ENCODE measurements around the gene TMEM63A.
"Not testable (repeated sequence)": the region's sequence is repeated elsewhere in the genome, so short reads cannot be mapped to it uniquely, and the experiment has no call there.

Gene TMEM63A

DNA sequence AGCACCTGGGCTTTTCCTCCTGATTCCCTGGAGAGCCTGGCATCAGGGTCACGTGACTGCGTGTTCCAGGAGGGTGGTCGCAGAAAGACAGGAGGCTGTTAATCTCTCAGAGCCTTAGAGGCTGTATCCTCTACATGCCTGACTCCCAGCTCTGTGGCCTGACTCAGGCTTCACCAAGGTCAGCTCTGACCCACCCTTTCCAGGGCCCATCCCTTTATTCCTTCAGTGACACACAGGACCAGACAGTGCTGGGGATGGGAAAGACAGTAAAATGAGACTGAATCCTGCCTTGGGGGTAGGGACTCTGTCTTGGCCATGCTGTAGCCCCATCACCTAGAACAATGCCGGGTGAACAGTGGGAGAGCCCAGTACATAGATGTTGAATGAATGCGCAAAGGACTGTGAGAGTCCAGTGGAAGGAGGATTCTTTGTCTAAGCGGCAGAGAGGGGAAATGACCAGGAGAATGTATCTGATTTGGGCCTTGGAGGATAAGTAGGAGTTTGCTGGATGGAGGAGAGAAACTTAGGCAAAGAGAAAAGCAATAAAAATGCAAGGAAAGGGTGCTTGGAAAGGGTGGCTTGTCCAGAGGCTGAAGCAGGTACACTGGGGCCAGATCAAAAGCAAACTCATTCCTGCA is 39.3 kb downstream of the TMEM63A start:
- no peak for DNase-seq

DNA sequence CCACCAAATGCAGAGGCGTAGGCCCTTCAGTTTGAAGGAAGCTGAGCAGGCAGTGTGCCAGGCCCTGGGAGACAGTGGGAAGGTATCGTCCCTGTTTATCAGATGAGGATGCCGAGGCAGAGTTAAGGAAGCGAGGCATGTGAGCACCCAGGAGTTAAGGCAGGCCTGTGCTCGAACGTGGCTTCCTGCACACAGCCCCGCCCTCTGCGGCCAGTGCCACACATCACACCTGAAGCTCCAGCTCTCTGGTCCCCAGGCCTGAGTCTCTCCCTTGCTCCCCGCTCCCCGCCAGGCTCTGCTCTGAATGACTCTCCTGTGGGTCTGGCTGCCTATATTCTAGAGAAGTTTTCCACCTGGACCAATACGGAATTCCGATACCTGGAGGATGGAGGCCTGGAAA is 40.1 kb downstream of the TMEM63A start:
- no peak for DNase-seq

DNA sequence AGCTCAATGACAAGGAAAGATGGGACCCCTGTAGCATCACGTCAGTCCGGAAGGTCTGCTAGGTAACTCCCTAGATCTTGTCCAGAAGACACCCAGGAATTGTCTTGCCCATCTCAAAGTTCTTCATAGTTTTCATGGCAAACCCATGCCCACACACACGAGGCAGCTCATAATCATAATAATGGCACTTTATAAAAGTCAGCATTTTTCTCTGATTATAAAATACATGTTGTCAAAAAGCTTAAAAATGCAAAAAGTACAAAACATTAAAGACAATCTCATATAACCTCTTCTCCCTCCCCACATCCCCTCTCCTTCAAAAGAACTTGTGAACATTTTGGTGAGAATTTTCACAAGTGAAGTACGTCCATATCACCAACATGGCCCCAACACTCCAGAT is 41.5 kb downstream of the TMEM63A start:
- no peak for DNase-seq

DNA sequence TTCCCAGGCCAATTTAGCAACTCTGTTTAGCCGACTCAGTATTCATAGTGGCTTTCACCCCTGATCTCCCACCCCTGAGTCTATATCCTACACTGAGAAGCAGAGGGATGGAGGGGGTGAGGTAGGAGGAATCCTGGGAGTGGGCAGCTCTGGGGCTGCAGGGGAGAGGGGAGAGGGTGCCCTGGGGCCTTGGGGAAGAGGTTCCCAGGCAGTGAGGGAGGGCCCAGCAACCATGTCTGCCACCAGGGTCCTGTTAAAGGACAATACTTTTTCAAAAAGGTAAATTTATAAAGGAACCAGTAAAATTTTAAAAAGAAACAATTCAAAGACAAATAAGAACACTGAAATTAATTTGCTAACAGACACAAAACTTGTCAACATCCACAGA is 42.0 kb downstream of the TMEM63A start:
- no peak for DNase-seq

DNA sequence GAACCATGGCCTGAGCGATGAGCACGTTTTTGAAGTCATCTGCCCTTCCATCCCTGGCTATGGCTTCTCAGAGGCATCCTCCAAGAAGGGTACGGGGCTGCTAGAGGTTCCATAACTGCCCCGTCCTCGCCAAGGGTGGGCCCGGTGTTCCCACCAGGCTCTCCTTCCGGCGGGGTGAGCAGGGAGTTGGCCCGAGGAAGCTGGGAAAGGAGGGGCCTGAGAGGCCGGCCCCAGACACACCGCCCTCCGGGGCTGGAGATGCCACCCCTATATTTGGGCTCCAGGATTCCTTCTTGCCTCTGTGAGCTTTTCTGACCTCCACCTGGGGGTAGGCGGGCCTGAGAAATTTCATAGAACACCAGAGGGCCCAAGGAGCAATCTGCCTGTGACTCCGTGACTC is 43.4 kb downstream of the TMEM63A start:
- DNase-seq = no peak

DNA sequence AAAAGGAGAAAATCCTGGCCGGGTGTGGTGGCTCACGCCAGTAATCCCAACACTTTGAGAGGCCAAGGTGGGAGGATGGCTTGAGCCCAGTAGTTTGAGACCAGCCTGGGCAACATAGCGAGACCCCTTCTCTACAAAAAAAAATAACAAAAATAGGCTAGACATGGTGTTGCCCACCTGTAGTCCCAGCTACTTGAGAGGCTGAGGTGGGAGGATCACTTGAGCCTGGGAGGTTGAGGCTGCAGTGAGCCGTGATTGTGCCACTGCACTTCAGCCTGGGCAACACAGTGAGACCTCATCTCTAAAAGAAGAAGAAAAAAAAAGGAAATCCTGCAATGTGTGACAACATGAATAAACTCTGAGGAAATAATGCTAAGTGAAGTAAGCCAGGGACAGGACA is 45.9 kb downstream of the TMEM63A start:
- not testable (repeated sequence) for DNase-seq

DNA sequence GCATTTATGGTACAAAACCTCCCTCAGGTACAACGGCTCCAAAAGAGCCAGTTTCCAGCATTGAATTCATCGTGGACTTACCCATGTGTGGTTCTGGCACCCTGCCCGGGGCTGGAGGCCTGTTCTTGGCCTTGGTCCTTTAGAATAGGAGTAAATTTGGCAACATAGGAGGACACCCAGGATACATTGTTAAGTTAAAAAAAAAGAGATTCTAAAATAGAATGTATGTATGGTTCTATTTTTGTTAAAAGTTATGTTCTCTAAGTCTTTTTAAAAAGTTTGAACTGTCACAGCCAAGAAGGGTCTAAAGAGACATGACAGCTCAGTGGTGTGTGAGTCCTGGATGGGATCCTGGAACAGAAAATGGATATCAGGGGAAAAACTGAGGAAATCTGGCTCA is 46.3 kb downstream of the TMEM63A start:
- DNase-seq = no peak

DNA sequence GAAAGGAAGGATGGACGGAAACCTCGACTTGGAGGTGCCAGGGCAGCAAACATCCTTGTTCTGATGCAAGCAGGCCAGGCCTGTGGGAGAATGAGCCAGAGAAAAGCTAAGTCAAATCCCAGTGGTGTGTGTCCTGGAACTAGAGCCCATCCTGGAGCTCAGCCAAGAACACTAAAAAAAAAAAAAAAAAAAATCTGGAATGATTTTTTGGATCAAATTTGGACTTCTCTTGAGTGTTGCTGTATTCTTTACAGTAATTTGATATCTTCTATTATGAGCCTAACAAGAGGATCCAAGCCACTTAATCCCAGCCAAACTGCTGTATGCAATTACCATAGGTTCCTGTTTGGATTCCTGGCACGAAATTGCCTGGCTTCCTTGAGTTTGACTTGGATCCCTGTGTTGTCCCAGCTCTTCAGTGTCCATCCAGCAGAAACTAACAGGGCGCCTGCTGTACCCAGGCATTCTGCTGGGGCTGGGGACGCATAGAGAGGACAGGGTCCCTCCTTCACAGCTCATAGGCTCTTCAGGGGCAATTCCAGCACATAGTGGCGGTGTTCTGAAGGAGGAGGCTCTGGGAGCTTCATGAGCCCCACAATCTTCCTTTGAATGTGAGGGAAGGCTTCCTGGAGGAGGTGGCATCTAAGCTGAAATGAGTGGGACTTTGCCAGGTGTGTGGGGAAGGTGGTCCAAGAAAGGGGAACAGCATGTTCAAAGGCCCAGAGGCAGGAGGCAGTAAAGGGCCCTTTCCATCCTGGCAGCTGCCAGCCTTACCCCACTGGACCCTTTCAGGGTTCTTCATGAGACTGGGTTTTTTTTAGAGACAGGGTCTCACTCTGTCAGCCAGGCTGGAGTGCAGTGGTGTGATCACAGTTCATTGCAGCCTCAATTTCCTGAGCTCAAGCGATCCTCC is 47.5 kb downstream of the TMEM63A start:
- no peak for DNase-seq

DNA sequence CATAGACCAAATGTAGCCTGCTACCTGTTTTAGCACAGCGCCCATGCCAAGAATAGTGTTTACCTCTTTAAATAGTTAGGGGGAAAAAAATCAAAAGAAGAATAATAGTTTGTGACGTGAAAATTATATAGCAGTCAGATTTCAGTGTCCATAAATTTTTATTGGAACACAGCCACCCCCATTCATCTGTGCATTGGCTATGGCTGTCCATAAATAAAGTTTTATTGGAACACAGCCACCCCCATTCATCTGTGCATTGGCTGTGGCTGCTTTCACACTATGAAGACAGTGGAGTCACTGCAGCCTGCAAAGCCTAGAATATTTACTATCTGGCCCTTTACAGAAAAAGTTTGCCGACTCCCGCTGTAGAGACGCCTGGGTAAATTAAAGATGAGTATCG is 51.3 kb downstream of the TMEM63A start:
- DNase-seq = no peak

DNA sequence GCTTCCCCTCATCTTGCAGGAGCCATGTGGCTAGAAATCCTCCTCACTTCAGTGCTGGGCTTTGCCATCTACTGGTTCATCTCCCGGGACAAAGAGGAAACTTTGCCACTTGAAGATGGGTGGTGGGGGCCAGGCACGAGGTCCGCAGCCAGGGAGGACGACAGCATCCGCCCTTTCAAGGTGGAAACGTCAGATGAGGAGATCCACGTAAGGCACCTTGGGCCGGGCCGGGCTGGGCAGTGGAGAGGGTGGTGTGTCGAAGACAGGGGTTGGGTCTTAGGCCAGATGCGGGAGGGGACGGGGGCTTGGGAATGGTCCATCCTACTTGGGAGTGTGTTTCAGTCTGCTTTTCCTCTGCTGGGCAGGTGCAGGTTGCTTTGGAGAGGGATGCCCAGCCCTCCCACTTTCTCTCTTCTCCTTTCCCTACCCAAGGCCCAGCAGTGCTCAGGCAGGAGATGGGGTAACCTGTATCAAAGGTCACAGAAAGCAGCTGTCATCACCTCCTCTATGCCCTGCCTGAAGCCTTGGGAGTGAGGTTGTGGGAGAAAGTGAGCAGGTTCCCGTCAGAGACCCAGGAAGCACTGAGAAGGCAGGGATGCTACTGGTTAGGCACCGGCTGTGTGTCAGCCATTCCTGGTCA is 53.4 kb downstream of the TMEM63A start:
- no peak for DNase-seq

DNA sequence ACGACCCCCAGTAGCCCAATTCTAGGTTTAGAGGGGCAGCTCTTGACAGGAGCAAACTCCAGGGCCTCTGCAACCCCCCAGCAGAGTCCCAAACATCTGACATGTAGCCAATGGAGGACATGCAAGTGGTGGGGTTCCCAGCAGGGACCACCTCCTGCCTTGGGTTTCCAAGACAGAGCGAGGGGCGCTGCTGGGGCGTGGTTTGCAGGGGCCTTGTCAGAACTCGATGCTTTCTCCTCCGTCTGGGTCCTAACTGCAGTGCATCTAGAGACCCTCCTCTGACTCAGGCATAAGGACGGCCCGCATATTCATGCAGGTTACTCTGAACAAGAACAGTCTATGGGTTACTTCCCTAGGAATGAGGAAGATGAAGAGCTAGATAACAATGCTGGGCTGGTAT is 55.1 kb downstream of the TMEM63A start:
- no peak for DNase-seq

DNA sequence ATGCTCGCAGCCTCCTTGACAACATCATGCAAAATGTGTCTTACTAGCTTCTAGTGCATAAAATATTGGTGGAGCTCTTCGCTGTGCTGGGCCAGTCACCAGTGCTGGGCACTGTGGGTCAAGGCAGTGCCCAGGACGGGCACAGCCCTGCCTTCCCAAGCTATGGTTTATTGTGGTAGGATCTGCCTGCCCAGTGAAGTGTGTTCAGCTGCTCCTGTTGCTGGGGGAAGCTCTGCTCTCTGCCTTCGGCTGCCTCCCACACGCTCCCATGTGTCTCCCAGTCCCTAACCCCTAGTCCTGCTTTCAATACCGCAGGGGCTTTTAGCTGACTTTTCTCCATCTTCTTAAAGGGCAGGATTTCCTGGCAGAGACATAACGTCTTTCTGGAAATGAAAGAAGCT is 56.6 kb downstream of the TMEM63A start:
- DNase-seq = no peak

DNA sequence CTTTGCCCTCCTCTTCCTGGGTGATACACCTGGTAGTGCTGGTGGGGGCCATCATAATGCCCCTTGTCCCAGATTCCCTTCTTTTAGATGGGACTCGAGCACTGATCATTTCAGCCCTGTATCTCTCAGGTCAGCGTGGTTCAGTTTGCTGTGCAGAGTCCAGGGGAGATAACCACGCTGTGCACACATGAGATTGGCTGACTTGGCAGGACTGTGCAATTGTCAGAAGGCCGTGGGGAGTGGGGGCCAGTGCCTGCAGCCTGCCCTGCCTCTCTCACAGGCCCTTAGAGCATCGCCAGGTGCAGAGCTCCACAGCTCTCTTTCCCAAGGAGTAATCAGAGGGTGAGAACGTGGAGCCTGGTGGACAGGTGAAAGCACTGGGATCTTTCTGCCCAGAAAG is 57.1 kb downstream of the TMEM63A start:
- no peak for DNase-seq

DNA sequence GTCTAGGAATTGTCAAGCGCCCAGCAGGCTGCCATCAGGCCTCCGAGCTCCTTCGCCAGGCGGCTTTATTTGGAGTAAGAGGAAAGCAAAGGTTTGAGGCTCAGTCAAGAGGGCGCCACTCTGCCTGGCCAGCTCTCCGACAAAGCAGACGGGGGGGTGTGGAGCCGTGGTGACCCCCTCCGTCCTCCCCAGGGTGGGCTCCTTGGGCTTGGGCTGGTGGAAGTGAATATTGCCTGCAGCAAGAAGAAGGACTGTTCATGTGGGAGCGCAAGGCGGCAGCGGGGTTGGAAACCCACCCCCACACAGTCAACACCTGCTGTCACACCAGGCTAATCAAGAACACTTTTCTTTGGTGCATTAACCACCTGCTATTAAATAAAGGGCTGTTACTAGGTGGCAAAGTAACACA is 57.6 kb downstream of the TMEM63A start:
- no peak for DNase-seq

DNA sequence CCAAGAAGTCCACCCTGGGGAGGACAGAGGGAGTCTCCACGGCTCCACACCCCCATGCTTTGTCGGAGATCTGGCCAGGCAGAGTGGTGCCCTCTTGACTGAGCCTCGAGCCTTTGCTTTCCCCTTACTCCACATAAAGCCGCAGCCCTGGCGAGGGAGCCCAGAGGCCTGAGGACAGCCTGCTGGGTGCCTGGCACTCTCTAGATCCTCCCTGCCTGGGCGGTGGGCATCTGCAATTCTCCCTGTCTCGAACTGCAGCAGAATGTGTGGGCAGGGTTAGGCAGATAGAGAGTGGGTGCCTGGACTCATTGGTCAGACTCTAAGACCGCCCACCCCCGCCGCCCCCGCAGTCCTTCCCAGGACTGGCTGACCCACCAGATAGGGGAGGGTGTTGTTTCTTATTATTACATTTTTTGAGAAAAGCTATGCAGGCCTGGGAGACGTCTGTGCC is 58.3 kb downstream of the TMEM63A start:
- DNase-seq = no peak

DNA sequence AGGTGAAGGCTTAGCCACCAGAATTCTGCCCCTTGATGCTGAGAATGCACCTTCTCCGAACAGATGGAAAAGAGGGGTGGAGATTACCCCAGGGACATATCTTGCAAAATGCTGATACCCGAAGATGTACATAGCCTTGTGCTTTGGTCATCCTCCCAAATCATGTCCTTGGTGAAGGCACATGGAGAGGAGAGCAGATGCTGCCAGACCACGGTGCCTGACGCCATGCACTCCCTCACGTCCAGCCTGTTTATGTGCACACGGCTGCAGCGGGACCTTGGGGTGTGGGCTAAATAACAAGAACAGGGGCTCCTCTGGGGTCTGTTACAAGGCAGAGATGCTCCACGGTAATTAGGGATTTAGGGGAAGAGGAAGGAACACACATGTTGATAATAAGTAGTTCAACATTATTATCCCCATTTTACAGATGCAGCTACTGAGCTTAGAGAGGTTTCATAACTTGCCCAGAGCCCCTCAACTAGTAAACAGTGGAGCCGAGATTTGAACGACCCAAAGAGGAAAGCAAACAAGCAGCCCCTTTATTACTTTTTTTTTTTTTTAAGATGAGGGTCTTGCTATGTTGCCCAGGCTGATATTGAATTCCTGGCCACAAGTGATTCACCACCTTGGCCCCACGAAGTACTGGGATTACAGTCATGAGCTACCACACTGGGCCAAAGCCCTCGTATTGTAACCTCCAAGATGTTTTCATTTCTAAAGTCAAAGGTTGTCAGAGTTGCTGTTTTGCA is 59.4 kb downstream of the TMEM63A start:
- DNase-seq = no peak

DNA sequence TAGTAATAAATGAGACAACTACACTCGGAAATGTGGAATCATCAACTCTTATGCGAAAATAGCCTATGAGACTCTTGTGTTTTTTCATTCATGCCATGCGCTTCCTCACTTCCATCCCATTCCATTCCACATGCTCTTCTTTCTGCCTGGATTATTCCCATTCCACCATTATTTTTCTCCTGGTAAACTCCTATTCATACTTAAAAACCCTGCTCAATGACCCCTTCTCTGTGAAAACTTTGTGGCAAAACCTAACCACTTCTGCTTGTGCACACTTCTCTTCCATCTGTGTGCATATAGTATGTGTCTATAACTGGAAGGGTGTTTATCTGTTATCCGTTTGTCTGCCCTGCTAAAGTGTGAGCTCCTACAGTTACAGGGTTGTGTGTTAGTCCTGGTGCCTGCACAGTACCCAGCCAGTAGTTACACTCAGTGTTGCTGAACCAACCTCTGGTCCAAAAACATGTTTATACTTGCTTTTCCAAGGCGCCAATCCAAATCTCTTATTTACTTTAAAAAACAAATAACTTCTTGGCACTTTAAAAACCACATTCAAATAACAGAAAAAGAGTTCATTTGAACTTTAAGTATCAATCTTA is 61.6 kb downstream of the TMEM63A start:
- no peak for DNase-seq

DNA sequence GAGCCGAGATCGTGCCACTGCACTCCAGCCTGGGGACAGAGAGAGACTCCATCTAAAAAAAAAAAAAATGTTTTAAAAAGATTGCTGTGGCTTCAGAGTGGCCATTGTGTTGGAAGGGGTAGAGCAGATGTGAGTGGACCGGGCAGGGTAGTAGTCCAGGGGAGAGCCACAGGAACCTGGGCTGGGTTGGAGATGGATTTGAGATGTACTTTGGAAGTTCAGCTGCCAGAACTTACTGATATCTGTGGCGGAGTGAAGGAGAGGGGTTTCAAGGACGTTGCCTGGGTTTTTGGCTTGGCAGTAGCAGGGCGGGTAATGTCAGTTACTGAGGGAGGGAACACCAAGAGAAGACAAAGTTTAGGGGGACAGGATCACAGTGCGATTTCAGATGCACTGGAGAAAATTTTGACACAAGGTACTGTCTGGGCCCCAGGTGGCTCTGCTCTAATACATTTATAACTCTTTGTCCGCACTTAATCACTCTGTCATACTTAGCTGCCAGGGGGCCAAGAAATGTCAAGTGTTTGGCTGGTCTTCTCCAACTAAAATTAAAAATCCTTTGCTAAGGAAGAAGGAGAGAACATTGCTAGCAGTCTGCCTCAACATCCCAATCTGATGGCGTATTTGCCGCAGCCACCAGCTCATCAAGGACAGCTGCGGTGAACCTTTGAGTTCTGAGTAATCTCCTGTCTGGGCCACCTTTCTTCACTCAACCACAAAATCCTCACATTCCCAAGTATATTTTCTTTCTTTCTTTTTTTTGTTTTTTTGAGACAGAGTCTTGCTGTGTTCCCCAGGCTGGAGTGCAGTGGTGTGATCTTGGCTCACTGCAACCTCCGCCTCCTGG is 62.6 kb downstream of the TMEM63A start:
- no peak for DNase-seq

DNA sequence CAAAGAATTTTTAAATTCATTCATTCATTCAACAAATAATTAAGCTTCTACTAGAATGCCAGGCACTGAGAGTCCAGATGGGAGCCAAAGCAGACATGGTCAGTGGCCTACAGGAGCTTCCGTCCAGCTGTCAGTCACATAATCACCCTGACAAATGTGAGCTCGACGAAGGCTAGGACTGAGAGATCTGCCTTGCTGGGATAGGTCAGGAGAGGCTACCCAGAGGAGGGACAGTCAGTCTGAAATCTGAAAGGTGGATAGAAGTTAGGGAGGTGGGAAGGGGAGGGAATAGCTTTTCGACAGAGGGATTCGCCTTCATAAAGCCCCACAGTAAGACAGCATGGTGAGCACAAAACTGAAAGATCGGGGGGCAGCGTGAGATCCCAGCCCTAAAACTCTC is 64.0 kb downstream of the TMEM63A start:
- no peak for DNase-seq

DNA sequence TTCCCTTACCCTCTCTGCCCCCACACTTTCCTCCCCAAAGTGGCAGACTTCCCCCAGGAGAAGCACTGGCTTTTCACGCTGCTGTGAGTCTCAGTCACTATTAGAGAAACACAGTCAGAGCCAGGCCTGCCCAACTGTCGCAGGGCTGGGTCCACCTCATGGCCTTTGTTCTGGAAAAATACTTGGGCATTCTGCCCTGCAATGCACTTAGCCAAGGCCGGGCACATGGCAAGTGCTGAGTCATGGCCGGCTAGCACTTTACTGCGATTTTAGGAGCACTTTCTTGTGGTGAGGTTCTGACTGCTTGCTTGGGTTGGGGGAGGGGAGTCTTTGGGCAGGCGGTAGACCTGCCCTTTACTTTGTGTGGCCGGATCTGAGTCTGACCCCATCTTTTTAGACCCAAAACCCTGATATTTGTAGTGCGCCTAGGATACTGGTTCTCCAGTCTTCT is 64.5 kb downstream of the TMEM63A start:
- no peak for DNase-seq

DNA sequence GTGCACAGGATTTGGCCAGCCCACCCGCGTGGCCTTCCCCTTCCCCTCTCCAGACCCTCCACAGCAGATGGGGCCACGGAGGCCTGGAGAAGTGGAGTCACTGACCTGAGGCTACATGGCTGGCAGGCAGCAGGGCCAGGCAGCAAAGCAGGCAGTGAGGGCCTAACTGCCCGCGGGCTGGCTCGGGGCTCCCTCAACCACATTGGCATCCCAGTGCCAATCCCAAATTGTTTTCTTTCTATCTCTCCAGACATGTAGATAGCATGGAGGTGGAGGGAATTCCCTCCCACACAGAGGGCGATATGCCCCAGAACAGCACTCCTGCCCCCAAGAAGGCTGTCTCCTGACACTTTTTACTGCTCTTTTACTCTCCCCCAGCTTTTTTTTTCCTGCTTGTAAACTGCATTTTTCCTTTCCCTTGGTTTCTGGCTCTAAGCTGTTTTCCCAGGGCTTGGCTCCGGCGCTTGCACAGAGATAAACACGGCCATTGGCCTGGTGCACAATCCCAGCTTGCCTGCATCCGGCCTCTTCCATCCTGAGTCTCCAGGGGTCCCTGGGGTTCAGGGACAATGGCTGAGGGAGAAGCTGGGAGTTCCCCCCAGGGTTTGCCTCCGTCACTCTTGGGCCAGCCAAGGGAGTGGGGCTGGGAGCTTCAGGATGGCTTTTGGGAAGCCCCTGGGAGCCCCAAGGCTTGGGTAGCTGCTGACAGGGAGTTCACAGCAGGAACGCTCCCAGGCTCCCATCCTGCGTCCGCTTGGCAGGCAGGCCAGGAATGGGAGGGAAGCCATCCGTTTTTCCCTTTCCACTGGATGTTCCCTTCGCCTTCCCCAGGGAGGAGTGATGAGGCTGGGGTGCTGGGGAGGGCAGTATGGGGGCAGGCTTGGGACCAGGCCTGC is 65.3 kb downstream of the TMEM63A start:
- DNase-seq = no peak
